ENCODE data around the gene CTSE.

CTSE gene

DNA sequence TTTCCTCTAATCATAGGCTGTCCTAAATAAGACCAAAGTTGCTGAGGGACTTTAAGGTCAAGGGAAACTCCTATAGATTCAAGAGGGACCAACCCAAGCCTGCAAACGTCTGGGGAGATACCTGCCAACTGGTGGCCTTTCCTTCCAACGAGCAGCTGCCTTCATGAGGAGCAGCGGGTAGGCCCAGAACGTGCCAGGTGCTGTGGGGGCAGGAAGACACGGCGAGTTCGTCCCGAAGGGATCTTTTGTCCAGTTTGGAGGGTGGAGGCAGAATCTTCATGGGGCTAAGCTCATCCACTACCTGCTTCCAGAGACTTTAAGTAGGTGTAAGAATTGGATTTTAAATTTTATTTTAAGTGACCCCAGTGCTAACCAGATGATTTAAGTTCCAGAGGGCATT, 54.5 kb downstream of the CTSE start:
- TF ChIP-seq, protein P1, sequence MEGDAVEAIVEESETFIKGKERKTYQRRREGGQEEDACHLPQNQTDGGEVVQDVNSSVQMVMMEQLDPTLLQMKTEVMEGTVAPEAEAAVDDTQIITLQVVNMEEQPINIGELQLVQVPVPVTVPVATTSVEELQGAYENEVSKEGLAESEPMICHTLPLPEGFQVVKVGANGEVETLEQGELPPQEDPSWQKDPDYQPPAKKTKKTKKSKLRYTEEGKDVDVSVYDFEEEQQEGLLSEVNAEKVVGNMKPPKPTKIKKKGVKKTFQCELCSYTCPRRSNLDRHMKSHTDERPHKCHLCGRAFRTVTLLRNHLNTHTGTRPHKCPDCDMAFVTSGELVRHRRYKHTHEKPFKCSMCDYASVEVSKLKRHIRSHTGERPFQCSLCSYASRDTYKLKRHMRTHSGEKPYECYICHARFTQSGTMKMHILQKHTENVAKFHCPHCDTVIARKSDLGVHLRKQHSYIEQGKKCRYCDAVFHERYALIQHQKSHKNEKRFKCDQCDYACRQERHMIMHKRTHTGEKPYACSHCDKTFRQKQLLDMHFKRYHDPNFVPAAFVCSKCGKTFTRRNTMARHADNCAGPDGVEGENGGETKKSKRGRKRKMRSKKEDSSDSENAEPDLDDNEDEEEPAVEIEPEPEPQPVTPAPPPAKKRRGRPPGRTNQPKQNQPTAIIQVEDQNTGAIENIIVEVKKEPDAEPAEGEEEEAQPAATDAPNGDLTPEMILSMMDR (conservative IDR thresholded peaks at IDR 0.05) = no peak

DNA sequence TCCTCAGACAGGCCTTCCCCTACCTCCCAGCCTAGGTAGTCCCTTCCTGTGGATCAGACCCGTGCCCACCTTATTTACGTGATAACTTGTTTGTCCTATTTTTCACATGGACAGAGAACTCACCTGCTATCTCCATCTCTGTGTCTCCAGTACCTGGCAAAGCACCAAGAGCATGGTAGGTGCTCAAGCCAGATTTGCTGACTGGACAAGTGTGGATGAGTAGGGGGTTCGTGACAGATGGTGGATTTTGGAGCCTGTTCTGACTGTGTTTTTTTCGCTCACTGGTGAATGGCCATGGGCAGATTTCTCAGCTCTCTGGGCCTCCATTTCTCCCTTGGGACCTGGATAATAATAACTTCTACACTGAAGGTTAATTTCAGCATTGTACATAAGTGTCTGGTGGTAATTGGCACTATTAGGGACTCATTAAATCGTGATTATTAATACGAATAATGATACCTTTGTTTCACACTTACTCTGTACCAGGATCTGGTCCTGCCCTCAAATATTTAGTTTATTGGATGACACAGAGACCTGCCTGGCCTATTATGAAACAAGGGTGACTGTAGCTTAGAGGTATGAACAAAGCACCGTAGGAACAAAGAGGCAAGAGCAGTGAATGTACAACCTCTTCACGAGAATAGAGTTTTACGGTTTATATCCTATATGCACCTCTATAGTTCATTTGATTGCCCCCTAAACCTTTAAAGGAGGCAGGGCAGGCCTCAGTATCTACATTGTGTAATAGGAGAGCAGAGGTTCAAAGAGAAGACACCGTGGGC, 56.0 kb downstream of the CTSE start:
- no peak overlapping the region for H3K27ac ChIP-seq
- TF ChIP-seq, protein P1 (conservative IDR thresholded peaks at IDR 0.05) = no peak

More for the DNA sequence above, 54.5 kb downstream of the CTSE start:
- H3K27ac ChIP-seq = no peak overlapping the region

DNA sequence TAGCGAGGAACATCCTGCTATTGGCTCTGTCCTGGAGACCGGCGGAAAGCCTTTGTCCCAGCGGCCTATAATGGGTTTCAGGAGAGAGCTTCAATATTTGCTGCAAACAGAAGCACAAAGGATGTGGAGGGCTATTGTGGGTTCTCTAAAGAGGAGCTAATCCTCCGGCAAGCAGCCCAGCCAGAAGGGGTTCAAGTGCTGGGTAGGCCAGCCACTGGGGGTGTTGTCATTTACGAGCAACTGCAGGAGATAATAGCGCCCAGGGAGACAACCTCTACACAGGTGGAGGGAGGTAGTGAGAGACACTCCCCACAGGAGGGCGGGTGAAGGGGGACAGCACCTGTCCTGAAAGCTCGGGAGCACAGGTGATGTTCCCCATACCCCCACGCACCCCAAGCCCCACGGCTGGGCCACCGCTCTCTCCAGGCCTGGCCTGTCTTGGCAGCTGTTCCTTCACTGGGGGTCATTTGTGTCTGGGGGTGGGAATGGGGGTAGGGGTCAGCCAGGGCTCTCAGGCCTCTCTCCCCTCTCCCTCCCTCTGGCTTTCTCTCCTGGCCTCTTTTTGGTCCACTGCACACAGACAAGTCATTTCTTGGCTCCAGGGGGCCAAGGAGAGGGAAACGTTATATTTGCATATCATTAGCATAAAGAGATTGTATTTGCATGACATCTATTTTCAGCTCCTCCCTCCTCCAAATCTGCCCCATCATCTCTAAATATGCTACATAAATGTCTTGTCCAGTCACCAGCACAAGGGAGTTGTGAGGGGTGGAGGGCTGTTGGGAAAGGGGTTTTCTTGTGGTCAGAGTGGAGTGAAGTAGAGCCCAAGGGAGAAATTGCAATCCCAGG, 58.4 kb downstream of the CTSE start:
- TF ChIP-seq, protein P1 (conservative IDR thresholded peaks at IDR 0.05) = no peak
- H3K27ac ChIP-seq = no peak overlapping the region

DNA sequence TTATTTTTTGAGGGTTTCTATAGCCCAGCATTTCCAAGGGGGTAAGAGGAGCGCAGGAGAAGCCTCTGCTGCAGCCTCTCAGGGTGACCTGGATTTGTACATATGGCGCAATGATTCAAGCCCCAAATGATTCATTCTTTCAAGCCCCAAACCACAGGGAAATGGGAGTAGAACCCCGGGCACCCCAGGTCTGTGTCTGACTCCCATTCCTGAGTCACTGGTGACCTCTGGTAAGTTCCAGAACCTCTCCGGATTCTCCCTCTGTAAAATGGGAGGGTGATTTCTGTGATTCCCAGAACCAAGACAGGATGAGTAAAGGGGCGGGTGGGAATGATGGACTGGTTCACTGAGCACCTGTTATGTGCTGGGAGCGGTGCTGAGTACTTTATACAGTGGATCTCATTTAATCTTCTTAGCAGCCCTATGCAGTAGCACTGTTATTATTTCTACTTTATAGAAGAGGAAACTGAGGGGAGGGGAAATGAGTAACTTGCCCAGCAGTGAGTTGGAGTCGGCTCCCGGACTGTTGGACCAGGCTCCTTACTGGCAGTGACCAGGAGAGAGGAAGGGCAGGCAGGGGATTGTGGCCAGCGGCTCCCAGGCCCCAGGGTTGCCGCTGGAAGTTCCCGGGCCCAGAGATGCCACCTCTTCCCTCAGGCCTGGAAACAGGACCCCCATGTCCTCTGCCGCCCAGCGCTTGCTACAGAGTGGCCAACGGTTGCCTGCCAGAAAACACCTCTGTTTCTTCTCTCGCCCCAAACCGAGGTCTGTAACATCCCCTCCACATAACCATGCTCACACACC, 60.1 kb downstream of the CTSE start:
- no peak overlapping the region for H3K27ac ChIP-seq
- TF ChIP-seq, protein P1 (conservative IDR thresholded peaks at IDR 0.05) = no peak

DNA sequence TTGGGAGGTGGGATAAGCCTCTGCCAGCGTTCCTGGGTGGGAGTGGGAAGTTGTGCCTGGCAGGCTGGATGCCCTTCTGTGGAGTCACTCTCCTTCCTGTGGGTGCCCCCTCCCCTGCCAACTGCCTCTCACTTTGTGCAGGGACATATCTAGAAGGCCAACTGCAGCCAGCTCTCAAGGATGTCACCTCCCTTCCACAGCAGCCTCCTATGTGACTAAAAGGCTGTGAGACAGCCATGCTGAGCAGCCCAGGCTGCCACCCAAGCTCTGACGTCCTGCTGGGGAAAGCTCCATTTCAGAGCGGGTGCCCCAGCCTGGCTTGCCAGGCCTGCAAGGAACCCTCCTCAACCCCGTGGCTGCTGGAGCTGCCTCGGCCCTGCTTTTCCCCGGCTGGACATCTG, 60.9 kb downstream of the CTSE start:
- TF ChIP-seq, protein P1 (conservative IDR thresholded peaks at IDR 0.05) = no peak
- H3K27ac ChIP-seq = no peak overlapping the region

DNA sequence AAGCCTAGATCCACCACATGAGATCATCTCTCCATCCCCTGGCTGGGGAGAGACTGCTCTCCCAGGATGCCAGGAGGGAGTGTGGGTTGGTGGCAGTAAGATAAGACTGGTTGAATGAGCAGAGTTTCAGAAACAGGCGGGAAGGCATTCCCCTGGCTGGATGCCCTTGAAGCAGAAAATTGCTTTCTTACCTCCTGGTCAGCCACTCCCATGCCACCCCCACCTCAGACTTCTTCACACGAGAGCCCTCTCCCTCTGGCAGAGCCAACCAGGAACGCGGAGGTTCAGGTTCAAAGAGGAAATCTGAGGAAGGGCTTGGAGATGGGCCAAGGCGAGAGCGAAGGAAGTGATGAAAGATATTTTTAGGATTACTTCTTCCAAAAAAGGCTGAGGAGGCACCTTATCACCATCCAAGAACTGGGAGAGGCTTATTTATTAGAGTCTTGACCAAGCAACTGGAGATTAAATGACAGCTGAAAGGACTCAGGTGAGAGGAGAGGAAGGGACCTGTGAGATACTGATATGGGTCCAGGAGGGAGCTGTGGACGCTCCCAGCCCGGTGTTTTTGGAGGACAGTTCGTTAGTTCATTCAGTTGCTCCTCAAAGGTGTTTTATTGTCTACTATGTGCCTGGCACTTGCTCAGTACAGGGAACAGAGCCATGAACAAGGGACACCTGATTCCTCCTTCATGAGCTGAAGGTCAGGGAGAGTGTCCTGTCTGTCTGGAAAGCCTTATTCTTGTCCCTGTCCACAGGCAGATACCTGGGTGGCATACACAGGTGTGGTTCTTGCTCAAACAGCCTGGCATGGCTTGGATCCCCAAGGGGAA, 61.5 kb downstream of the CTSE start:
- H3K27ac ChIP-seq = no peak overlapping the region
- TF ChIP-seq, protein P1 (conservative IDR thresholded peaks at IDR 0.05) = no peak

Measured in VCaP (cell line).